GM12878 (cell line): ENCODE measurements around the gene NEK2. TPM values are rescaled to one million over a fixed set of nuclear protein-coding genes. Genes with fewer than 3 reads are reported as not detected.

Experiments
- ATAC-seq: fragments of 200-7000 bp; cut with Tn5 transposase; 3 replicates; pipeline ENCODE4 v1.9.1; 2020; ENCODE audit warnings: mild to moderate bottlenecking, moderate library complexity
- BruUV-seq: library from RNA; stranded (reverse); fragments of 400-500 nt; replicated peaks from 2 replicates; lab custom pipeline; 2021; lab: Mats Ljungman, UMichigan
- CTCF ChIA-PET: fragments of 300-600 bp; sonication (Branson Sonifier 250); formaldehyde crosslinking; extraction: SDS; loops from one replicate; lab custom pipeline; 2021; ENCODE audit warnings: inconsistent platforms; lab: Yijun Ruan, JAX
- POLR2A ChIA-PET: fragments of 350-600 bp; formaldehyde crosslinking; extraction: SDS; loops from one replicate; lab custom pipeline; 2021; ENCODE audit warnings: inconsistent platforms; lab: Charles Lee
- RAD21 ChIA-PET: fragments of 300-600 bp; sonication (Branson Sonifier 250); formaldehyde crosslinking; loops from one replicate; lab custom pipeline; 2023; ENCODE audit warnings: antibody characterized with exemption; ENCODE audit not compliant: unreplicated experiment; lab: Charles Lee
- SMC1A ChIA-PET: fragments of 300-600 bp; sonication (Branson Sonifier 250); formaldehyde crosslinking; loops from one replicate; lab custom pipeline; 2023; ENCODE audit not compliant: unreplicated experiment, uncharacterized antibody; lab: Charles Lee
- DNase-seq: peaks from one replicate; pipeline ENCODE4 v3.0.0-alpha.2; 2011; ENCODE audit warnings: low read depth, low spot score
- FAIRE-seq: peaks from 3 replicates; lab custom pipeline; 2011; peaks lifted over from hg19 to GRCh38; lab: Jason Lieb, UNC
- H2AFZ ChIP-seq: 2 replicates; pipeline ENCODE4 v1.6.0; 2011; ENCODE audit warnings: low read depth, low read length, control low read depth; ENCODE audit not compliant: control insufficient read depth
- H3K27ac ChIP-seq: 2 replicates; pipeline ENCODE4 v1.5.1; 2011; ENCODE audit warnings: control low read depth; ENCODE audit not compliant: control insufficient read depth, insufficient read depth
- H3K27me3 ChIP-seq, 2 experiments: replicated peaks in 1 of 2; 2 replicates each; pipeline versions ENCODE4 v1.6.0 to v1.6.1; 2011; ENCODE audit warnings: low read length in 1 of 2; ENCODE audit not compliant: control insufficient read depth in 2 of 2, insufficient read depth in 2 of 2
- H3K36me3 ChIP-seq, 2 experiments: 2 replicates each; pipeline ENCODE4 v1.5.1; 2011; ENCODE audit warnings: low read length in 1 of 2; ENCODE audit not compliant: control insufficient read depth in 2 of 2, insufficient read depth in 2 of 2
- H3K4me1 ChIP-seq: 2 replicates; pipeline ENCODE4 v1.6.1; 2011; ENCODE audit warnings: mild to moderate bottlenecking, low read length, moderate library complexity, mixed read lengths; ENCODE audit not compliant: control insufficient read depth, insufficient read depth
- H3K4me2 ChIP-seq: 2 replicates; pipeline ENCODE4 v1.6.0; 2011; ENCODE audit warnings: control low read depth; ENCODE audit not compliant: control insufficient read depth, insufficient read depth
- H3K4me3 ChIP-seq: fragments of 200-600 bp; sonication (generic); 2 replicates; pipeline ENCODE4 v1.5.1; 2016
- H3K79me2 ChIP-seq: 2 replicates; pipeline ENCODE4 v1.6.0; 2011; ENCODE audit warnings: low read length; ENCODE audit not compliant: control insufficient read depth, insufficient read depth
- H3K9ac ChIP-seq: 2 replicates; pipeline ENCODE4 v1.8.0; 2011; ENCODE audit warnings: low read length, control low read depth, mixed read lengths; ENCODE audit not compliant: control insufficient read depth, insufficient read depth
- H3K9me3 ChIP-seq: replicated peaks from 3 replicates; pipeline ENCODE4 v1.5.1; 2011; ENCODE audit warnings: mild to moderate bottlenecking, low read length; ENCODE audit not compliant: control insufficient read depth, insufficient read depth
- H4K20me1 ChIP-seq: 2 replicates; pipeline ENCODE4 v1.6.0; 2011; ENCODE audit not compliant: control insufficient read depth, insufficient read depth
- ASH2L ChIP-seq: fragments of 300-600, 200-600 bp; sonication (generic); IDR thresholded peaks from 2 replicates; pipeline ENCODE4 v1.6.1; 2017; ENCODE audit warnings: low read depth, mild to moderate bottlenecking, borderline replicate concordance
- BMI1 ChIP-seq: fragments of 450-650 bp; IDR thresholded peaks from 2 replicates; pipeline ENCODE4 v1.6.1; 2016; ENCODE audit warnings: mild to moderate bottlenecking, moderate library complexity, borderline replicate concordance
- CBFB ChIP-seq: IDR thresholded peaks from 2 replicates; pipeline ENCODE4 v1.6.1; 2016; ENCODE audit warnings: antibody characterized with exemption, low read depth
- CREB1 ChIP-seq: IDR thresholded peaks from 2 replicates; pipeline ENCODE4 v1.6.1; 2012; ENCODE audit warnings: low read depth, mild to moderate bottlenecking, inconsistent platforms
- NFYB ChIP-seq: IDR thresholded peaks from 2 replicates; pipeline ENCODE4 v1.6.1; 2011; ENCODE audit warnings: low read depth, mild to moderate bottlenecking, low read length, improper control_type of control experiment, moderate library complexity; ENCODE audit not compliant: insufficient read depth
- SREBF2 ChIP-seq: IDR thresholded peaks from 2 replicates; pipeline ENCODE4 v1.6.1; 2012; ENCODE audit warnings: mild to moderate bottlenecking, low read length
- WGBS: methylation state at CpG from one replicate; pipeline ENCODE4 v1.1.6; 2016; ENCODE audit warnings: low lambda C conversion rate; ENCODE audit not compliant: insufficient replicate concordance, insufficient coverage; ENCODE audit errors: missing lambda C conversion rate; 5-methylcytosine and 5-hydroxymethylcytosine counted together
- in situ Hi-C: fragments of 300-500 bp; cut with MboI; formaldehyde crosslinking; loops from 9 replicates; pipeline ENCODE4 v1.14.3; 2018; ENCODE audit warnings: mixed read lengths
- intact Hi-C: fragments of 100-400 bp; cut with micrococcal nuclease; formaldehyde crosslinking; loops from one replicate; pipeline ENCODE4 v1.14.2; 2022; ENCODE audit not compliant: unreplicated experiment
- polyA plus RNA-seq, 11 experiments: library from polyadenylated mRNA; depleted of rRNA in 4 of 11; unstranded in 6 of 11; stranded (reverse) in 5 of 11; fragments of >200 nt; fragmentation: Nextera tagmentation in 4 of 11; fragmentation: Illumina TruSeq in 1 of 11; extraction: Ambion mirVana in 4 of 11; extraction: Trizol in 1 of 11; gene quantifications; 1 replicate in 1 of 11; 2 replicates in 10 of 11; pipeline versions ENCODE4 v1.2.1 to v1.2.3, GENCODE V29; 2011 to 2016; ENCODE audit warnings: inconsistent platforms in 2 of 11, missing spikeins in 2 of 11, low read depth in 1 of 11
- total RNA-seq, 4 experiments: library from RNA; depleted of rRNA in 3 of 4; stranded (reverse); fragments of >200 nt in 3 of 4; fragmentation: Illumina TruSeq in 1 of 4; extraction: Trizol in 1 of 4; gene quantifications; 2 replicates each; pipeline versions ENCODE4 v1.2.1 to v1.2.3, GENCODE V29; 2013 to 2021

NEK2 gene
- total and polyA plus RNA-seq, 10 of the 15 experiments (the other 5 are each of a cell fraction or from before 2014, with no cell fraction given) = 16.7 to 49.7 (median 36.9) TPM

DNA sequence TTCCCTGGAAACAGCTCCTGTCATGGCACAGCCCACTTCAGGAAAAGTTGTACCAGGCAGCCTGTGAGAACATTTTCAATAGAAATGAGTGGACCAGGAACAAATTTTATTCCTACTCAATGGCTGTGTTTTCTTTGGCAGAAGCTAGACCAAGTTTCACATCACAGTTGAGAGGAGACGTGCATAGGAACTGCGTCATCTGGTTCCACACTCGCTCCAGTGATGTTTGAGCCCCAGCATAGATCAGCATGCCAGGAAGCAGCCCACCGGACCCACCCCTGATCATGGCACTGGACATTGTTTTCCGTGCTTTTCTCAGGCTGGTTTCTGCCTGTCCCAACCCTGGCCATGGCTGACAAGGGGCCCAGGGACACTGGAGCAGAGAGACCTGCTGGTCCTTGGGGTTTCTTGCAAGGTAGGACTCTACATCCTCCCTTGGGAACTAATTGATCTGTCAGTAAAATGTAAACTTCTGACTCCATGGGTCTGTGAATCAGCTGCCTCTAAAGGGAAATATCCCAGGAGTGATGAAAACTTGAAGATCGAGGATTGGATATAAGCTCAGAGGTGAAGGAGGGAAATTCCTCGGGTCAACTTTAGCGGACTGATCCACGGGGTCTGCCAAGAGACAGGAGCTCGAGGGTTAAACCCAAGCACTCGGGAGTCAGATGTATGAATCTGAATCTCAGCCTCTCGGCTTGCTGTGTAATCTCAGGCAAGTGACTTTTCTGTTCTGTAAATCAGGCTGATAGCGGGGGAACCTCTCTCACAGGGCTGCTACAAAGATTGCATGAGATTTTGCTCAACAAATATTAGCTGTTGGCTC lies 35.7 kb downstream of the NEK2 start:
- Histone ChIP-seq H3K27me3 (no peaks in the 10 kb centered on the region; a peak in 1 of 4 replicates), H4K20me1 (no peaks in the 10 kb centered on the region; the same call in 1 of the 2 replicates), H3K4me3 (no peak overlapping the region), H2AFZ (no peak overlapping the region), H3K4me1 (no peaks in the 10 kb centered on the region; the same call in 1 of the 2 replicates), H3K36me3 (no peaks in the 10 kb centered on the region), H3K79me2 (no peaks in the 10 kb centered on the region), H3K9ac (no peak overlapping the region), H3K27ac (no peak overlapping the region), H3K4me2 (no peak overlapping the region), H3K9me3 (no peaks in the 10 kb centered on the region)
- BruUV-seq = no TSS peak
- ChIA-PET POLR2A (no interaction called here), CTCF (interaction anchor here (0.7 to 1.8 kb wide), 3 partner anchors 14 to 290 kb away, joined by 3 to 4 read pairs (median 4); no protein-coding TSS in a partner anchor), SMC1A (no interaction called here), RAD21 (interaction anchor here (1.3 kb wide), 1 partner anchor 126 kb away, joined by 3 read pairs; no protein-coding TSS in a partner anchor)
- in situ Hi-C loops = no loop called here
- DNase-seq = no peak
- 39% methylated on average over 13 of the region's 13 CpGs for WGBS
- intact Hi-C loops = no loop called here
- no peak for ATAC-seq
- TF ChIP-seq NFYB = no peak
- no peak for TF ChIP-seq CREB1
- no peak for TF ChIP-seq BMI1
- no peak for TF ChIP-seq CBFB
- FAIRE-seq = no peak

GRCh38 chr1:211638689-211639101 lies 36.7 kb downstream of the NEK2 start:
- FAIRE-seq = no peak
- no peak overlapping the region for H2AFZ ChIP-seq
- CTCF ChIA-PET = no interaction called here
- H3K4me1 ChIP-seq = no peaks in the 10 kb centered on the region; the same call in 1 of the 2 replicates
- no peak overlapping the region for H3K9ac ChIP-seq
- POLR2A ChIA-PET = interaction anchor here (0.6 kb wide), 1 partner anchor 74 kb away, joined by 3 read pairs; no protein-coding TSS in a partner anchor
- SMC1A ChIA-PET = no interaction called here
- H3K79me2 ChIP-seq = no peaks in the 10 kb centered on the region
- WGBS = 35% methylated on average over 5 of the region's 5 CpGs
- no peaks in the 10 kb centered on the region; the same call in 1 of the 2 replicates for H4K20me1 ChIP-seq
- ATAC-seq = no peak
- DNase-seq = no peak
- TF ChIP-seq ASH2L = no peak
- TF ChIP-seq SREBF2 = no peak
- intact Hi-C loops = no loop called here
- no peaks in the 10 kb centered on the region; a peak in 1 of 4 replicates for H3K27me3 ChIP-seq
- H3K4me3 ChIP-seq = no peak overlapping the region
- H3K36me3 ChIP-seq = no peaks in the 10 kb centered on the region
- H3K27ac ChIP-seq = no peak overlapping the region
- H3K9me3 ChIP-seq = no peaks in the 10 kb centered on the region
- RAD21 ChIA-PET = no interaction called here
- no TSS peak for BruUV-seq
- H3K4me2 ChIP-seq = no peak overlapping the region
- in situ Hi-C loops = no loop called here
